Esophagus squamous epithelium (tissue), 4 donors: ENCODE results near the gene CEMIP.

Experiments used
- POLR2A ChIP-seq, 4 donors: fragments of 450-650 bp; IDR thresholded peaks; one replicate each; pipeline ENCODE4 v1.6.1; 2017; ENCODE audit warnings: antibody characterized with exemption in 4 of 4, mild to moderate bottlenecking in 4 of 4, moderate library complexity in 3 of 4
- TF ChIP-seq, protein P1 (sequence below), 6 experiments: fragments of 450-650 bp in 4 of 6; fragments of 200-600 bp in 2 of 6; sonication (generic) in 2 of 6; IDR thresholded peaks; one replicate each; pipeline ENCODE4 v1.5.1; 2016 to 2019; ENCODE audit warnings: antibody characterized with exemption in 6 of 6, mild to moderate bottlenecking in 4 of 6, moderate library complexity in 4 of 6

DNA sequence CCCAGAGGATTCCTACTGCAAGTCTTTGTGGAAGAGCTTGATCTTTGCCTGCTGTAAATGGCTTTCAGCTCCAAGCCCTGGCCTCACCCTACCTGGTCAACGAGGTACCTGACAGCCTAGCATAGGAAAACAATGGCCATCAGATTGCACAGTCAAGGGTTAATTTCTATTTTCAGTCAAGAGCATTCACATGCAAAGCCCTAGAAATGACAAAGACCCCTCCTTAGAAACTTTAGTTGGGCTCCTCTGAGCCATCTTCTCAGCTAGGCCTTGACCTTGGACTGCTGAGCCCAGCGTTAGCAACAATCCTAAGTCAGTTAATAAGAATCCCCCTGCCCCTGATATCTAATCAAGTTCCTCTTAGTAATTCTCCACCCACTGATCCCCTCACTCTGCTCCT lies 192.0 kb downstream of the CEMIP start:
- TF ChIP-seq, protein P1, sequence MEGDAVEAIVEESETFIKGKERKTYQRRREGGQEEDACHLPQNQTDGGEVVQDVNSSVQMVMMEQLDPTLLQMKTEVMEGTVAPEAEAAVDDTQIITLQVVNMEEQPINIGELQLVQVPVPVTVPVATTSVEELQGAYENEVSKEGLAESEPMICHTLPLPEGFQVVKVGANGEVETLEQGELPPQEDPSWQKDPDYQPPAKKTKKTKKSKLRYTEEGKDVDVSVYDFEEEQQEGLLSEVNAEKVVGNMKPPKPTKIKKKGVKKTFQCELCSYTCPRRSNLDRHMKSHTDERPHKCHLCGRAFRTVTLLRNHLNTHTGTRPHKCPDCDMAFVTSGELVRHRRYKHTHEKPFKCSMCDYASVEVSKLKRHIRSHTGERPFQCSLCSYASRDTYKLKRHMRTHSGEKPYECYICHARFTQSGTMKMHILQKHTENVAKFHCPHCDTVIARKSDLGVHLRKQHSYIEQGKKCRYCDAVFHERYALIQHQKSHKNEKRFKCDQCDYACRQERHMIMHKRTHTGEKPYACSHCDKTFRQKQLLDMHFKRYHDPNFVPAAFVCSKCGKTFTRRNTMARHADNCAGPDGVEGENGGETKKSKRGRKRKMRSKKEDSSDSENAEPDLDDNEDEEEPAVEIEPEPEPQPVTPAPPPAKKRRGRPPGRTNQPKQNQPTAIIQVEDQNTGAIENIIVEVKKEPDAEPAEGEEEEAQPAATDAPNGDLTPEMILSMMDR (IDR thresholded peaks at IDR 0.05): no peak
- TF ChIP-seq POLR2A (IDR thresholded peaks at IDR 0.05): no peak
